Activated CD8-positive, alpha-beta memory T cell treated with anti-CD3 and anti-CD28 coated beads, Interleukin-2, amount 50 U/mL, for 4 hours (primary cell): Measurements from ENCODE around the gene TMEM258.

Experiments used
- DNase-seq: peaks from one replicate; pipeline ENCODE4 v3.0.0-alpha.2; 2020

TMEM258 gene

DNA sequence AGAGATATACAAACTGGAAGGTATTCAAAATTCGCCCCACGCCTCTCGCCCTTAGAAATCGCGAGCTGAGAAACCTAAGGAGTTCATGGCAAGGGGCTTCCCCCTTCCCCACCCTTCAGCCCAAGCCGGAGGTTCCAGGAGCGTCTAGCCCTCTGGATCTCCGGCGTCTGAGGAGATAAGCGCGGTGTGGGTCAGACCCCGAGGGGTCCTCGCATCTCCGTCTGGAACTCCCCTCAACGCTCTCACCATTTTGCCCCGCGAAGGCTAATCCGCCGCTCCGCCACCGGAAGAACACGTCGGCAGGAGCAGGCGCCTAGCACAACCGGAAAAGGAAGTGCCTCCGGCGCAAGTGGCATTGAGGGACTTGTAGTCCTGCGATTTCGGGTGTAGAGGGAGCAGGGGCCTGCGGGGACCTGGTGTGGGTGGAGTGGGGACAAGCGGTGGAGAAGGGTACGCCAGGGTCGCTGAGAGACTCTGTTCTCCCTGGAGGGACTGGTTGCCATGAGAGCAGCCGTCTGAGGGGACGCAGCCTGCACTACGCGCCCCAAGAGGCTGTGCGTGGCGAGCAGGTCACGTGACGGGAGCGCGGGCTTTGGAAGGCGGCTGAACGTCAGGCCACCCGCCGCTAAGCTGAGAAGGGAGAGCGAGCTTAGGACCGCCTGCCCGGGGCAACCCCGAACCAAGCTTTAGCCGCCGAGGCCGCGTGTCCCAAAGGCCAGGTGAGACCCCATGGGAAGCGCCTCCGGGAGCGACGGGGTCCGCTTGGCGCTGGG lies at the start of gene TMEM258, which contains the start of gene FEN1:
TSS of gene TMEM258 (minus strand) at position 290 of the 773 bp plus-strand sequence. CDS start at position 249, 41 bp downstream.
TSS of gene FEN1 (plus strand) at position 602 of the 773 bp plus-strand sequence. CDS start 2,451 bp downstream, outside the sequence.
- DNase-seq = peak; percentile 83

DNA sequence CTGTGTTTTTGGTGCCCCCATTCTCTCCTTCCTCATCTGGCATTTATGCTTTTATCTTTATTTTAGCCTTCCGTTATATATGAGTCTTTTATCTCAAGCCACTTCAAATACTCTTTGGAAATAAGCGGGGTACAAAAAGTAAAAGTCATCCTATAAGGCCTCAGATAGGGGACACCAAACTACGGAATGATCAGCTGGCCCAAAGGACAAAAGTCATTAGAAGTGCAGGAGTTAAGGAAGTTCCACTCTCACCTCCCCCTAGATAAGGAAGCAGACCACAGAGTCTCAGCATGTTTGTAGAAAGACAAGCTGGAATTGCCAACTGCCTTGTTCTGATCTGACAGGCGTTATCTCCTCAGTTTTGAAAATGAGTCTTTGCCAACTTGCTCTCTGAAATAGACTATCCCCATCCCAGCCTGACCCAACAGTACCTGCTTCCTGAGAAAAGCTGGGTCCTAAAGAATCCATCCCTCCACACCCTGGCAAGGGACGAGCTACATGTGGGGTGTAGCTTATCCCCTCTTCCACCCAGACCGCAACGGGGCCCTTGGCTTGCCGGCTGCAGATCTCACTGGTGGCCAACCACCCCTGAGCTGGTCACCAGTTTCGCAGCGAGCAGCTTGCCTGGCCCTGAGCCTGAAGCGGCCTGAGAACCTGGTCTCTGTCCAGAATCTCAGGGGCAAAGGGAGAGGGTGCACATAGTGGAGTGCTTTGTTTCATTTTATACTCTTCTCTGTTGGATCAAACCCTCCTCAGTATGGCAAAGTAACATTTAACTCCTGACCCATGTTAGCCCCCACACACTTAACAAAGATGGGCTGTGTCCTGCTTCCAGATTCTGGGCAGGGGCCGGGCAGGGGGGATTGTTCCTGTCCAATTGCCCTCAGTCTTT lies 49.5 kb upstream of the TMEM258 start:
- DNase-seq = no peak

DNA sequence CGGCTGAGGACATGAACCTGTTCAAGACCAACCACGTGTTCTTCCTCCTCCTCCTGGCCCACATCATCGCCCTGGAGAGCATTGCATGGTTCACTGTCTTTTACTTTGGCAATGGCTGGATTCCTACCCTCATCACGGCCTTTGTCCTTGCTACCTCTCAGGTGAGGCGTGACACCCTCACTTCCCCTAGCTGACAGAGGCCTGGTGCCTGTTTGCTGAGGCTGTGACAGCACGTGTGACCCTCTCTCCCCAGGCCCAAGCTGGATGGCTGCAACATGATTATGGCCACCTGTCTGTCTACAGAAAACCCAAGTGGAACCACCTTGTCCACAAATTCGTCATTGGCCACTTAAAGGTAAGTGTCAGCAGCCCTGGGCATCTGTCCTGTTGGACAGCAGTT lies 48.0 kb upstream of the TMEM258 start:
- no peak for DNase-seq

DNA sequence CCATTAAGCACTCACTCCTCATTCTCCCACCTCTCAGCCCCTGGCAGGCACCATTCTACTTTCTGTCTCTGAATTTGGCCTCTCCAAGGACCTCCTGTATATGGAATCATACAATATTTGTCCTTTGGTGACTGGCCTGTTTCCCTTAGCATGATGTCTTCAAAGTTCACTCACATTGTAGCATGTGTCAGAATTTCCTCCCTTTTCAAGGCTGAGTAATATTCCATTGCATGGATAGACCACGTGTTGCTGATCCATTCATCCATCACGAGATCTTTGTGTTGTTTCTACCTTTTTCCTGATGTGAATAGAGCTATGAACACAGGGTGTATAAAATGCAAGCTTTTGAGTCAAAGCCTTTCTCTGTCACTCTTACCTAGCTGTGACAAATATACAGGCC lies 47.3 kb upstream of the TMEM258 start:
- no peak for DNase-seq

DNA sequence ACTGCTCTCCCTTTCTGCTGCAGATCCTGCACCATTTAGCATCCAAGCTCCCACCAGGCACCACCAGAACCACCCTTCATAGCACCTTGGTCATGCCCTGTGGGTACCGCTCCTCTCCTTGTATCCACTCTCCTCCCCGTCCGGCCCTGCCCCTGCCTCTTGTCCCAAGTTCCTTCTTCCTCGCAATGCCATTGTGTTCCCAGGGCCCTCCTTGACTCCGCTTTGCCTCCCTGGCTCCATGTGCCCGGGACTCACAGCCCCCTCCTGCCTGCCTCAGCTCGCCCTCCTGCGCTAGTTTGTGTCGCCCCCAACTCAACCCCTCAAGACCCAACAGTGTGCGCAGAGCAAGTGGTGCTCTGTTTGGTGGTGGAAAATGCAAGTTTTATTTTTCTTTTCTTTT lies 46.5 kb upstream of the TMEM258 start:
- no peak for DNase-seq

DNA sequence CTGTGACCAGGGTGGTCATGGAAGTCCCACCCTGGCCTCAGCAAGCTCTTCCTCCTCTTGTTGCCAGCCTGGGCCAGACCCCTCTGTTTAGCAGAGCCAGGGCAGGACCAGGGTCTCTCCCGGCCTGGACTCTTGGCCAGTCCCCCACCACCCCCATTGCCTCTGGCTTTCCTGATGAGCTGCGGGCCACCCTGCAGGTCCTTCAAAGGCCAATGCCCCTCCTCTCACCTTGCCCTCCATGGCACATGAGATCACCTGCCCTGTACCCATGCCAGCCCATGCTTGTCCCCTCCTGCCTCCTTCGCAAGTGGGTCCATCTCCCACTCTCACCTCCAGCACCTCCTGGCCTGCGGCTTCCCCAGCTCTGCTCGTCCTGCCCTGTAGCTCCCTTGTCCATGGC lies 46.1 kb upstream of the TMEM258 start:
- DNase-seq = no peak

DNA sequence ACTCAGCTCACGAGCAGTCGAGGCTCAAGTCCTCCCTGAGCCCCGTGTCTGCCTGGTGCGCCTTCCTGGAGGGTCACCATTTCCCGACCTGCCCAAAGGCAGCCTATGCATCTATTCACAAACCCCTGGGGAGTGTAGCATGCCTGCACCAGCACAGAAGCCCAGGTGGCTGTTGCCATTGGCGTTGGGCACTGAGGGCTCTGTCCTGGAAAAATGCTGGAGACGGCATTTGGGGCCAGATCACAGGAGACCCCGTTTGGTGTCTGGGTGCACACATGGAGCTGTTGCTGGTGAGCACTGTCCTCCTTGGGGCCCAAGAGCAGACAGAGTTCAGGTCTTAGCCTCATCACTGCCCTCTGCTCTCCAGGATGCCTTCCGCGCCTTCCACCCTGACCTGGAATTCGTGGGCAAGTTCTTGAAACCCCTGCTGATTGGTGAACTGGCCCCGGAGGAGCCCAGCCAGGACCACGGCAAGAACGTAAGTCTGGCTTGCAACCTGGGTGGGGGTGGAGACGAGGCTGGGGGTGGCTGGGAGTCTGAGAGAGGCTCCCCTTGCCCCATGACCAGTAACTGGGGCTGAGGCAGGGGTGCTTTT lies 45.1 kb upstream of the TMEM258 start:
- DNase-seq = no peak

DNA sequence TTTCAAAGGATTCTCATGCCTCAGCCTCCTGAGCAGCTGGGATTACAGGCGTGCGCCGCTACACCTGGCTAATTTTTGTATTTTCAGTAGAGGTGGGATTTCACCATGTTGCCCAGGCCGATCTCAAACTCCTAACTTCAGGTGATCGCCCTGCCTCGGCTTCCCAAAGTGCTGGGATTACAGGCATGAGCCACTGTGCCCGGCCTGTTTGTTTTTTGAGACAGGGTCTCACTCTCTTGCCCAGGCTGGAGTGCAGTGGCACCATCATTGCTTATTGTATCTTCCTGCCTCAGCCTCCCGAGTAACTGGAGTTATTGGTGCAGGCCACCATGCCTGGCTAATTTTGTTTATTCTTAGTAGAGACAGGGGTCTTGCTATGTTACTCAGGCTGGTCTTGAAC lies 43.8 kb upstream of the TMEM258 start:
- DNase-seq = no peak

DNA sequence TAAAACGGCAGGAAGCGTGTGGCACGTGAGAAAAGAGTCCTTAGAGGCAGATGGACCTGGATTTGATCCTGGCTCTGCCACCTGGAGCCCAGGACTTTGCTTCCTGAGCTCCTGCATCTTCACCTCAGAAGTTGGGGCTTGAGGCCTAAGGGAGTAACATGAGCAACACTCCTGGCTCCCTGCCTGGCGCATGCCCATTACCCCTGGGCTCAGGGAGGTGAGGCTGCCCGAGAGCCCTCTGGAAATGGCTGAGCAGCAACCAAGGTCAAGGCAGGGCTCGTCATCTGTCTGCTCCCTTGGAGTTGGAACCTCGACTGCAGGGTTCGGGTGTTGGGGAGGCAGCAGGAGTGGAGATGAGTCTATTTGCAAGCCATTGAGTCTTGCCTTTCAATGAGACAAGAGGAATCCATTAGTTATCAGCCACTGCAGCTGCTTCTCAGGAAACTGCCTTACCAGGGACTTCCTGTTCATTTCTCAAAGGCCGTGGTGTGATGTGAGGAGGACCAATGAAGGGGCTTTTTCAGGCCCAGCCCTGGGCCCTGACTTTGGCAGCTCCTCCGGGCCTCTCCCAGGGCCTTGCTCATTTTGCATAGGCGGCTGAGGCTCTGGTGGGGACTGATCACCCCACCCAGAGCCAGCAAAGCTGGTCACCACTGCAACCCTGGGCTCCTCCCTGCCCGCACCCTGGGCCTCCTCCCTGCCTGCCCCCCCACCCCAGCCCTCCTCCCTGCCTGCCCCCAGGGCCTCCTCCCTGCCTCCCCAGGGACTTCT lies 42.1 kb upstream of the TMEM258 start:
- no peak for DNase-seq

DNA sequence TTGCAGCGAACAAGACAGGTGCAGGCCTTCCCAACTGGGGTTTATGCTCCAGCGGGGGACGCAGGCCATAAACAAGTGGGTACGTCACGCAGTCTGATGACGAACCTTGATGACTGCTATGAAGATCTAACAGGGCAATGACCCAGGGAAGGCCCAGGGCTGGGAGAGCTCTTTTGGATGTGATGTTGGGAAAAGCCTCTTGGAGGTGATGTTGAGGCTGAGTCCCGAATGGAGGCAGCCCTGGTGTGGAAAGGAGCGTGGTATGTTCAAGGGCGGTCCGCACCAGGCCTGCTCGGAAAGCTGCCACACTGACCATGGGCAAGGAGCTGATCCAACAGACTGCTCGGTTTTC lies 41.5 kb upstream of the TMEM258 start:
- no peak for DNase-seq

DNA sequence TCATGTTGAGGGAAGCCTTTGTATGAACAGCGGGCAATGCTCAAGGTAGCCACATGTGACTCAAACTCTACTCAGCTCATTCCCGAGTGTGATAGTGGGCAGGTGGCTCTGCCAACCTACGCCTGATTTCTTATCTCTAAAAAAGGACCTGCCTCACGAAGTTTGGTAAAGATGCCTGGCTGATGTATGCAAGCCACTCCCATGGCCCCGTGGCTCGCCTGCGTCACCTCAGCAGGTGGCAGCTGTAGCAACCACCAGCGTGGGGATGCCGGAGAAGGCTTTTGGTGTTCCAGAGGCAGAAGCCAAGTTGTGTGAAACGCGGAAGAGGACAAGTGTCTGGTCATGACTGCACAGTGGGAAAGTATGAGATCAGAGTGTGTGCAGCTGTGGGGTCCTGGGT lies 41.1 kb upstream of the TMEM258 start:
- no peak for DNase-seq

DNA sequence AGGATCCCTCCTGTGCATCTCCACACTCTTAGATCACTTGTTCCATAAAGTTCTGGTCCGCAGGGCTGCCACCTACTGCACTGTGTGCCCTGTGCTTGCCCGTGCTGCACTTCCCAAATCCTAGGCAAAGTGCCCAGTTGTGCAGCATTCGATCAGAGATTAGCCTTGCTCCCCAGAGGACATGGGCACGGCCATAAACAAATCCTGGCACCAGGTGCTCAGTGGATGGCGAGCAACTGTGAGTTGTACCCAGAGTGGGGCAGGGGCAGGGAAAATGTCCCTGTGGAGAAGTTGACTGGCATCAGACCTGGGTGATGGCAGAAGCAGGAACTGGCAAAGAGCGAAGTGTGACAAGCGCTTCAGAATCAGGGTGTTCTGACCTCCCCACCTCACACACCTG lies 40.4 kb upstream of the TMEM258 start:
- DNase-seq = no peak

DNA sequence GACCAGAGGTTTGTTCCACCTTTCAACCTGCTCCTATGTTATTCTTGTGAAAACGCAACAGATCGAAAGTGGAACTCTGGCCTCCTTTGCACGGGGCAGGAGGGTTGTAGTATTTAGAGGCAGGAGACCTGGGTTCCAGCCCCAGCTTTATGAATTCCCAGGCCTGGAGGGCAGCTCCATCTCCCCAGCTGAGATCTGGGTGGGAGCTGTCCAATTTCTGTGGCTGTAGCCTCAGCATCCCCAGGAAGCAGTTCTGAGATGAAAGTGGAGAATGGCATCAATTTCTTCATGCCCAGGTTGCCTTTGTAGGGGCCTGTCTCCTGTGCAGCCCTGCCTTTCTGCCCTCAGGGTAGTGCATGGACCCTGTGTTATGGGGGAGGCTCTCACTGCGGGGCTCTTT lies 39.8 kb upstream of the TMEM258 start:
- DNase-seq = no peak

DNA sequence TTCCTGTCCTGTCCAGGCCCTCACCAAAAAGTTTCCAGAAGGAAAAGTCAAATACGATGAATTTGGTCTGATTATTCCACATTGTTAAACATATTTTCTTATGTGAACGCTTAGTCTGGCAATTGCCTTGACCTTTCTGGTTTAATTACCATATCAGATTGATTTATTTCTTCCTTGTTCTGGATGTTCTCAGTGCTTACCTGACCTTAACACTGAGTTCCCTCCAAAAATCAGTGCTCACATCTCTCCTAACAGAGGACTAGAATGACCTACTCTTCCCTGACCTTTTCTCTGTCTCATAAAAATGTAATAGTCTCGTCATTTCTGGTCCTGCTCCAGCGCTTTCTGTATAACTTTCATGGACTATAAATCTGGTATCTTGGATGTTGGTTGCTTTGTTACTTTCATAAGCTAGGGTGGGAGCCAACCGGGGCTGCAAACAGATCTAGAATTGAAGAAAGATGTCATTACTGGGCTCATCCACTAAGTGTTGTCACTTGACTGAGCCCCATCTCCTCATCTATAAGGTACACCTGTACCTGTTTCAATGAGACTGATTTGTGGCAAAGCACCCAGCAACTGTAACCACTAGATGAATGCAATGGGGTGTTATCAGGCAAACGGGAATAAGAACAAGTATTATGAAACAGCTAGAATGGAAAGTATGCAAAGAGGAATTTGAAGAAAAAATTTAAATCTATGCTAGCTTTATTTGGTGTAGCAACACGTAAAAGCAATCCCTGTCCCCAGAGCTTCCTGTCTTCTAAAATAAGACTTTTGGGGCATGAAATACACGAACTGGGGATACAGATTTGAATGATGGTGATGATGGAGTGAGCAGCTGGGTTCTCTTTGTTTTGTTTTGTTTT lies 38.1 kb upstream of the TMEM258 start:
- DNase-seq = no peak

DNA sequence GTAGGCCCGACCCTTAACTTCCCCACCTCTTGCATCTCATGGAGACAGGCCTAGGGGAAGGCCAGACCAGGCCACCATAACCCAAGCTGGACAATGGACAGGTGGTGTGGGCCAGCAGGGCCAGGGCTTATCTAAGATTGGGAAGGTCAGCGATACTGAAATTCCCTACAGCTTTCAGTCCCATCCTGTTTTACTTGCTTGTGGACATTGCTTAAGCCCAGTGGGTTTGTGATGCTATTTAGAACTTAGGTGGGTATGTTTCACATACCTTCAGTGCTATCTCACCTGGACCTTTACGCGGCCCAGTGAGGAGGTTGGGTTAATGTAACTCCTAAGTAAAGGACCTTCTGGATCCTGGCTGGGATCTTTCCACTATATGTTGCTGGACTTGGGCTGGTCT lies 37.4 kb upstream of the TMEM258 start:
- DNase-seq = no peak

DNA sequence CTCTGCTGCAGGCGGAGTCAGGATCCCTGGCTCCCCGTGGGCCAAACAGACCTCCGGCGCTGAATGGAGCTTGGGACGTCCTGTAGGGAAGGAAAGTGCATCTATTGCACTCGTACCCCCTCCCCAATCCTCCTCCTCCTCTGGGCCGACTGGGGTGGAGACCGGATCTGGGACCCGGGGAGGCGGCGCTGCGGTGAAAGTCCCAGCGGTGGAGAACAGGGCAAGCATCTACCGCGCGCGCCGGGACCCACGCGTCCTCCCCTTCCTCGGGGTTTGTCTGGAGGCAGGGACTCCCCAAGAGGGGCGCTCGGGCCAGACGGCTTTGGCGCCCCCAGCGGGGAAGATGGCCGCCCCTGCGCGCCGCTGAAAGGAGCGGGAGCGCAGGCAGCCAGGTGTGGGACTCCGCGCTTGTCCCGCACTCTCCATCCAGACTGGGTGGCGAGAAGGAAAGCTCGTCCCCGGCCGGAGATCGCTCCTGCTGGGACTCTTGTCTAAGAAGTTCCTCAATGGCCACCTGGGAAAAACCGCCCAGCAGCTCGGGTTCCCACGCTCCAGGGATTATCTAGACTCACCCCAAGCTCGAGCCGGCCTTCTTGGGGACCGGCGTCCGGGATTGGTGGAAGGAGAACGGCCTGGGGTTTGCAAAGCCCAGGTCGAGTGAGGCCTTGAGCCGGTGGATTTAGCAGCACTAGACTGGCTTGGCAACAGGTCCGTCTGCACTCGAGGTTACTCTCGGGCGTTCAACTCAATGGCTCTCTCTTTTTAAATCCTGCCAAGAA lies 36.4 kb upstream of the TMEM258 start:
- DNase-seq = peak; percentile 37

DNA sequence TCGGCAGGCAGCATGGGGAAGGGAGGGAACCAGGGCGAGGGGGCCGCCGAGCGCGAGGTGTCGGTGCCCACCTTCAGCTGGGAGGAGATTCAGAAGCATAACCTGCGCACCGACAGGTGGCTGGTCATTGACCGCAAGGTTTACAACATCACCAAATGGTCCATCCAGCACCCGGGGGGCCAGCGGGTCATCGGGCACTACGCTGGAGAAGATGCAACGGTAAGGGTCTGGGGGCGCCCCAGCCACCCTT lies 35.9 kb upstream of the TMEM258 start:
- no peak for DNase-seq

DNA sequence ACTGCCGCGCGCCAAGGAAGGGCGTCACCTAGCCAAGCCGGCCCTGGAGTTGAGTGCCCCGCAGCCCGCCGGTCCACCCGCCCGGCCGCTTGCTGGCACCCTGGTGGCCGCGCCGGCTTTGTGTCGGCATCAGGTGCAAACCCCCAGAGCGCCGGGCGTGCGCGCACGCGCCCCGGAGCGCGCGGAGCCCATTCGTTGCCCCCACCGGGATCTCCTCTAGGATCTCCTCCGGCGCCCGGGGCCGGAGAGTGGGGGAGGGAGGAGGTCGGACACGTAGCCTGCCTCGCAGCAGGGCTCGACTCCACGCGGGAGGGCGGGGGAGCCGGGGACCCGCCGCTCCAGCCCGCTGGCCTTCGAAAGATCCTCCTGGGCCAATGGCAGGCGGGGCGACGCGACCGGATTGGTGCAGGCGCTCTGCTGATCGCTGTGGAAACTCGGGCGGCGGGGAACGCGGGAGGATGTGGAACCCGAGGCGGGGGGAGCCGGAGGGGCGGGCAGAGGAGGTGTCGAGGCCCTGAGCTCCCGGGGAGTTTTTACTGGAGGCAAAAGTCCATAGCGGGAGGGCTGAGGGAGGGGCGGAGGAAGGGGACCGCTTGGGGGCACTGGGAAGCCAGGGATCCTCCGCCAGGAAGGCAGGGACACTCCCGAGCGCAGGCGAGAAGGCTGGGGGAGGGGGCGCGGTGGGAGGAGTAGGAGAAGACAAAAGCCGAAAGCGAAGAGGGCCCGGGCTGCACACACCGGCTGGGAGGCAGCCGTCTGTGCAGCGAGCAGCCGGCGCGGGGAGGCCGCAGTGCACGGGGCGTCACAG lies 35.4 kb upstream of the TMEM258 start, which contains the start of gene FADS2:
TSS of gene FADS2 (plus strand) at position 730 of the 808 bp plus-strand sequence. CDS start 91 bp downstream, outside the sequence.
- DNase-seq = peak; percentile 58

DNA sequence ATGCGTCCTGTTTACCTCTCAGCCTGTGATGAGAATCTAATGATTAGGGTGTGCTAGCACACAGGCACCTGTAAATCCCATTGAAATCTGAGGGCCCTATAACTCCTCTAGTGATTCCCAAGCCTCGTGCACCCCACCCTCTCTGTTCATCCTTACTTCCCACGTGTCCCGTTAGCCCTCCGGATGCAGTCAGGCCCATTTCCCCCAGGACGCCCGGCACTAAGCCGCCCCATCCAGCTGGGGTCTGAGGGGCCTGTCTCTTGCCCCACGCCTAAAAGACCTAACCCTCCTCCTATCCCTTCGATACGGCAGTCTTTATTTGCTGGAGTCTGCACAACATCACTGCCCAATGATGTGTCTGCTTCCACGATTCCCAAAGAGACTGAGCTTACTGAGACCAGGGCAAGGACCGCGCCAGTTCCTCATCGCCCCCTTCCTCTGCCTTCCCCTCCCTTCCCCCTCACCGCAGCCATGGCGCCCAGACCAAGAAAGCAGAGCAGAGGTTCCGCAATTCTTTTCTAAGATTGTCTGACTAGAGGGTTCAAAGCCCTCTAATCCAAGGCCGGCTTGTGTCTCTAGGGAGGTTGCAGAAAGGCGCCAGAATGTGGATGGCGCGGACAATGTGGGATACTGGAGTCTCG lies 34.7 kb upstream of the TMEM258 start:
- no peak for DNase-seq

DNA sequence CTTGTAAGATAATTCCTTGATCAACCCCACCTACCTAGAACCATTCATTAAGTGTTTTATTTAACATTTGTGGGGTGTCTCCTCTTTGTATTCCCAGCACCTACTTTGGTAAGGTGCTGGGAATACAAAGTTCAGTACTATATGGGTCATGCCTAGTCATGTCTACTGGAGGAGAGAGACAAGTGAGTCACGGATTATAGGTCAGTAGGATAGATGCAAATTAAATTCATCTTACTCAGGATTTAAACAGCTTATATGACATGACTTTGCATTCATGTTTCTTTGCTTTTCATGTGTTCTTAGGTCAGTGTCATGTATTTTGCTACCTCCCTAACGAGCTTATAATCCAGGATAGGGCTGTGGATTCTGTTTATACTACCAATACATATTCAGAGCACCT lies 27.8 kb upstream of the TMEM258 start:
- no peak for DNase-seq
